ENCODE results near the gene IL2RA.

The IL2RA gene

DNA sequence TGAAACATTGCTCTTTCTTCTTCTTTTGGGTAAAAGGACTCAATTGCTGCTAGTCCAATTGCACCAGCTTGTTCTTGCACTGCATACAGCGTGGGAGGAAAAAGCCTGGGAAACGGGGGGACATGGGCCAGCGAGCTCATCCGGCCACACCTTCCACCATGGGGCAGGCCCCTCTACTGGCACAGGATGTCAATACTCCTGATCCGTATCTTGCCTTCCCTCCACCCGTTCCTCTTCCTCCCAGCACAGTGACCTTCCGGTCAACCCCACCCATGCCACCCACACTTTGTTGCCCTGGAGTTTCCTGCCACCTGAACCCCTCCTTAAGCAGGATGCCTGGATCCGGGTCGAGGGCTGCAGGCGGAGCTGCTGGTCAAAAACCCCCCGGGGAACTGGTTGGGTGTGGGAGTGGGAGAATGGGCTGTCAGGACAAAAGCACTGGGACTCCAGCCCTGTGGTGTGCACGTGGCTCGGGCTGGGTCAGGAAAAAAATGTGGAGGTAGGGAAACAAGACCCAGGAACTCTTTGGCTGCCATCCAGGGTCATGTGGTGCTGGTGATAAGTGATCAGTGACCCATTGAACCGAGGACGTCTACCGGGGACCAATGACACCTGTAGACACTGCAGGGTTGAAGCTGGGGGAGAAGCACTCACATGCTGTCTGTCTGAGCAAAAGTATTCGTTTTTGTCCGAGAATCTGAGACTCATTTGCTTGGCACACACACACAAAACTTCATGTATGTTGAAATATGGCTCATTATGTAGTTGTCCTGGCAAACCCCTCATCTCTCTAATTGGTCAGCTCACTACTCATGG is 8.1 kb downstream of the IL2RA start:
- Histone ChIP-seq H3K27me3 (ENCODE audit: low read length) (no peaks in the 10 kb centered on the region), H3K27ac (ENCODE audit: low read depth, low read length) (no peak overlapping the region), H4K20me1 (ENCODE audit: low read depth, low read length) (no peaks in the 10 kb centered on the region), H2AFZ (ENCODE audit: low read depth, low read length, severe bottlenecking) (no peak overlapping the region), H3K9me3 (ENCODE audit: insufficient read depth, low read length) (no peaks in the 10 kb centered on the region), H3K9me2 (replicated peaks; ENCODE audit: insufficient read depth, low read length) (no peaks in the 10 kb centered on the region), H3K4me2 (ENCODE audit: low read depth, low read length, poor library complexity, severe bottlenecking) (no peak overlapping the region), H3F3A (ENCODE audit: insufficient read depth) (peaks cover 23% of the 10 kb centered on the region), H3K4me3 (ENCODE audit: insufficient read depth, low read length, poor library complexity, severe bottlenecking) (no peak overlapping the region), H3K9ac (ENCODE audit: low read length) (no peak overlapping the region), H3K36me3 (ENCODE audit: low read length) (no peaks in the 10 kb centered on the region), H3K79me2 (ENCODE audit: insufficient read depth, low read length) (no peaks in the 10 kb centered on the region)
- TF ChIP-seq CTCF (IDR thresholded peaks at IDR 0.05; ENCODE audit: insufficient read depth, low read length, poor library complexity, severe bottlenecking) = no peak

DNA sequence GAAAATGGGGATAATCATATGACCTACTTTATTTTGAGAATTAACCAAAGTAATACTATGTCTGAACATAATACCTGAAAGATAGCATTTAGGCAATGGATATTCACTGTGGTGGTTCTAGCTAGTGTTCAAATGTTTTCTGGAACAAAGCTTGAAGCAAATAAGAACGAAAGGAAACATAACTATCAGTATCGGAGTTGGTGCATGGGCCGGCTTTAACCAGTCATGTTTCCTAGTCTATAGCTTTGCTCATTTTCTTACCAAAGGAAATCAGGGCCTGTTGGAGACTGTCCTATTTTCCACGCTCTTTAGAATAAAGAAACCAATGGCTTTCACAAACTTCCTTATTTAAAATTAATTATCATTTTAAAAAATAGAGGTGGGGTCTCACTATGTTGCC is 8.9 kb downstream of the IL2RA start:
- Histone ChIP-seq H3K9me2 (replicated peaks; ENCODE audit: insufficient read depth, low read length) (no peaks in the 10 kb centered on the region), H3K36me3 (ENCODE audit: low read length) (no peaks in the 10 kb centered on the region), H3K4me2 (ENCODE audit: low read depth, low read length, poor library complexity, severe bottlenecking) (peak overlapping the region; percentile 35), H3K4me3 (ENCODE audit: insufficient read depth, low read length, poor library complexity, severe bottlenecking) (no peak overlapping the region), H3F3A (ENCODE audit: insufficient read depth) (peaks cover 23% of the 10 kb centered on the region), H3K79me2 (ENCODE audit: insufficient read depth, low read length) (no peaks in the 10 kb centered on the region), H3K9ac (ENCODE audit: low read length) (no peak overlapping the region), H3K27me3 (ENCODE audit: low read length) (no peaks in the 10 kb centered on the region), H3K9me3 (ENCODE audit: insufficient read depth, low read length) (no peaks in the 10 kb centered on the region), H2AFZ (ENCODE audit: low read depth, low read length, severe bottlenecking) (no peak overlapping the region), H3K27ac (ENCODE audit: low read depth, low read length) (peak overlapping the region; percentile 48), H4K20me1 (ENCODE audit: low read depth, low read length) (no peaks in the 10 kb centered on the region)
- TF ChIP-seq CTCF (IDR thresholded peaks at IDR 0.05; ENCODE audit: insufficient read depth, low read length, poor library complexity, severe bottlenecking) (no peak), EZH2phosphoT487 (conservative IDR thresholded peaks at IDR 0.05; ENCODE audit: low read length) (no peak)

GRCh38 chr10:6052247-6053221 is 9.6 kb downstream of the IL2RA start:
- Histone ChIP-seq H3K4me2 (ENCODE audit: low read depth, low read length, poor library complexity, severe bottlenecking) (peak overlapping the region; percentile 35), H3K36me3 (ENCODE audit: low read length) (no peaks in the 10 kb centered on the region), H3K27me3 (ENCODE audit: low read length) (no peaks in the 10 kb centered on the region), H4K20me1 (ENCODE audit: low read depth, low read length) (no peaks in the 10 kb centered on the region), H3F3A (ENCODE audit: insufficient read depth) (peaks cover 23% of the 10 kb centered on the region), H3K9me3 (ENCODE audit: insufficient read depth, low read length) (no peaks in the 10 kb centered on the region), H3K79me2 (ENCODE audit: insufficient read depth, low read length) (no peaks in the 10 kb centered on the region), H3K4me3 (ENCODE audit: insufficient read depth, low read length, poor library complexity, severe bottlenecking) (peak overlapping the region; percentile 0), H3K9ac (ENCODE audit: low read length) (peak overlapping the region; percentile 19; the same call in 1 of the 2 replicates), H3K9me2 (replicated peaks; ENCODE audit: insufficient read depth, low read length) (no peaks in the 10 kb centered on the region), H3K27ac (ENCODE audit: low read depth, low read length) (peak overlapping the region; percentile 48), H2AFZ (ENCODE audit: low read depth, low read length, severe bottlenecking) (no peak overlapping the region)
- TF ChIP-seq CTCF (IDR thresholded peaks at IDR 0.05; ENCODE audit: insufficient read depth, low read length, poor library complexity, severe bottlenecking) (no peak), EZH2phosphoT487 (conservative IDR thresholded peaks at IDR 0.05; ENCODE audit: low read length) (no peak)
